ENCODE results near the gene ZNF516. TPM values are rescaled to one million over a fixed set of nuclear protein-coding genes. Genes with fewer than 3 reads are reported as not detected.

Gene ZNF516
- total and polyA plus RNA-seq, 2 of the 13 experiments (the other 11 are each of a cell fraction or from before 2014, with no cell fraction given) = 16.6 to 18.7 TPM

GRCh38 chr18:76348267-76349066 lies 146.6 kb downstream of the ZNF516 start (continued):
- no peak for TF ChIP-seq ZNF503 (CRISPR knock-in tag; IDR thresholded peaks at IDR 0.05)
- TF ChIP-seq, protein P1, sequence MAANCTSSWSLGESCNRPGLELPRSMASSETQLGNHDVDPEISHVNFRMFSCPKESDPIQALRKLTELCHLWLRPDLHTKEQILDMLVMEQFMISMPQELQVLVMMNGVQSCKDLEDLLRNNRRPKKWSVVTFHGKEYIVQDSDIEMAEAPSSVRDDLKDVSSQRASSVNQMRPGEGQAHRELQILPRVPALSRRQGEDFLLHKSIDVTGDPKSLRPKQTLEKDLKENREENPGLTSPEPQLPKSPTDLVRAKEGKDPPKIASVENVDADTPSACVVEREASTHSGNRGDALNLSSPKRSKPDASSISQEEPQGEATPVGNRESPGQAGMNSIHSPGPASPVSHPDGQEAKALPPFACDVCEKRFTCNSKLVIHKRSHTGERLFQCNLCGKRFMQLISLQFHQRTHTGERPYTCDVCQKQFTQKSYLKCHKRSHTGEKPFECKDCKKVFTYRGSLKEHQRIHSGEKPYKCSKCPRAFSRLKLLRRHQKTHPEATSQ (CRISPR knock-in tag; IDR thresholded peaks at IDR 0.05; ENCODE audit: borderline replicate concordance) = no peak
- no peak for TF ChIP-seq HMGA1 (CRISPR knock-in tag; conservative IDR thresholded peaks at IDR 0.05)
- TF ChIP-seq, protein P2, sequence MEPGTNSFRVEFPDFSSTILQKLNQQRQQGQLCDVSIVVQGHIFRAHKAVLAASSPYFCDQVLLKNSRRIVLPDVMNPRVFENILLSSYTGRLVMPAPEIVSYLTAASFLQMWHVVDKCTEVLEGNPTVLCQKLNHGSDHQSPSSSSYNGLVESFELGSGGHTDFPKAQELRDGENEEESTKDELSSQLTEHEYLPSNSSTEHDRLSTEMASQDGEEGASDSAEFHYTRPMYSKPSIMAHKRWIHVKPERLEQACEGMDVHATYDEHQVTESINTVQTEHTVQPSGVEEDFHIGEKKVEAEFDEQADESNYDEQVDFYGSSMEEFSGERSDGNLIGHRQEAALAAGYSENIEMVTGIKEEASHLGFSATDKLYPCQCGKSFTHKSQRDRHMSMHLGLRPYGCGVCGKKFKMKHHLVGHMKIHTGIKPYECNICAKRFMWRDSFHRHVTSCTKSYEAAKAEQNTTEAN (CRISPR knock-in tag; conservative IDR thresholded peaks at IDR 0.05) = no peak
- TF ChIP-seq, protein P3, sequence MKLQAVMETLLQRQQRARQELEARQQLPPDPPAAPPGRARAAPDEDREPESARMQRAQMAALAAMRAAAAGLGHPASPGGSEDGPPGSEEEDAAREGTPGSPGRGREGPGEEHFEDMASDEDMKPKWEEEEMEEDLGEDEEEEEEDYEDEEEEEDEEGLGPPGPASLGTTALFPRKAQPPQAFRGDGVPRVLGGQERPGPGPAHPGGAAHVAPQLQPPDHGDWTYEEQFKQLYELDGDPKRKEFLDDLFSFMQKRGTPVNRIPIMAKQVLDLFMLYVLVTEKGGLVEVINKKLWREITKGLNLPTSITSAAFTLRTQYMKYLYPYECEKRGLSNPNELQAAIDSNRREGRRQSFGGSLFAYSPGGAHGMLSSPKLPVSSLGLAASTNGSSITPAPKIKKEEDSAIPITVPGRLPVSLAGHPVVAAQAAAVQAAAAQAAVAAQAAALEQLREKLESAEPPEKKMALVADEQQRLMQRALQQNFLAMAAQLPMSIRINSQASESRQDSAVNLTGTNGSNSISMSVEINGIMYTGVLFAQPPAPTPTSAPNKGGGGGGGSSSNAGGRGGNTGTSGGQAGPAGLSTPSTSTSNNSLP (IDR thresholded peaks at IDR 0.05; ENCODE audit: low read depth, low read length) = 0 out of 2 replicates have a peak, but pooled peaks have one; percentile 29
- TF ChIP-seq TSC22D2 (CRISPR knock-in tag; IDR thresholded peaks at IDR 0.05; ENCODE audit: borderline replicate concordance) = no peak
- no peak; the same call in 1 of the 2 replicates for TF ChIP-seq HNF4A (CRISPR knock-in tag; IDR thresholded peaks at IDR 0.05)
- TF ChIP-seq MAX (IDR thresholded peaks at IDR 0.05) = 0 out of 2 replicates have a peak, but pooled peaks have one; percentile 29
- TF ChIP-seq ONECUT2 (CRISPR knock-in tag; IDR thresholded peaks at IDR 0.05) = no peak
- no peak; the same call in 1 of the 2 replicates for TF ChIP-seq ZNF501 (CRISPR knock-in tag; IDR thresholded peaks at IDR 0.05)
- no peak for TF ChIP-seq NFKB2 (CRISPR knock-in tag; IDR thresholded peaks at IDR 0.05; ENCODE audit: borderline replicate concordance)
- TF ChIP-seq, protein P4, sequence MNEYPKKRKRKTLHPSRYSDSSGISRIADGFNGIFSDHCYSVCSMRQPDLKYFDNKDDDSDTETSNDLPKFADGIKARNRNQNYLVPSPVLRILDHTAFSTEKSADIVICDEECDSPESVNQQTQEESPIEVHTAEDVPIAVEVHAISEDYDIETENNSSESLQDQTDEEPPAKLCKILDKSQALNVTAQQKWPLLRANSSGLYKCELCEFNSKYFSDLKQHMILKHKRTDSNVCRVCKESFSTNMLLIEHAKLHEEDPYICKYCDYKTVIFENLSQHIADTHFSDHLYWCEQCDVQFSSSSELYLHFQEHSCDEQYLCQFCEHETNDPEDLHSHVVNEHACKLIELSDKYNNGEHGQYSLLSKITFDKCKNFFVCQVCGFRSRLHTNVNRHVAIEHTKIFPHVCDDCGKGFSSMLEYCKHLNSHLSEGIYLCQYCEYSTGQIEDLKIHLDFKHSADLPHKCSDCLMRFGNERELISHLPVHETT (CRISPR knock-in tag; conservative IDR thresholded peaks at IDR 0.05) = no peak
- no peak for TF ChIP-seq KLF16 (CRISPR knock-in tag; IDR thresholded peaks at IDR 0.05)
- no peak for TF ChIP-seq ZNF121 (CRISPR knock-in tag; IDR thresholded peaks at IDR 0.05)
- no peak for TF ChIP-seq TCF12 (IDR thresholded peaks at IDR 0.05)
- TF ChIP-seq TCF12 (CRISPR knock-in tag; IDR thresholded peaks at IDR 0.05) = no peak
- no peak for TF ChIP-seq SMAD3 (CRISPR knock-in tag; IDR thresholded peaks at IDR 0.05)
- TF ChIP-seq, protein P5, sequence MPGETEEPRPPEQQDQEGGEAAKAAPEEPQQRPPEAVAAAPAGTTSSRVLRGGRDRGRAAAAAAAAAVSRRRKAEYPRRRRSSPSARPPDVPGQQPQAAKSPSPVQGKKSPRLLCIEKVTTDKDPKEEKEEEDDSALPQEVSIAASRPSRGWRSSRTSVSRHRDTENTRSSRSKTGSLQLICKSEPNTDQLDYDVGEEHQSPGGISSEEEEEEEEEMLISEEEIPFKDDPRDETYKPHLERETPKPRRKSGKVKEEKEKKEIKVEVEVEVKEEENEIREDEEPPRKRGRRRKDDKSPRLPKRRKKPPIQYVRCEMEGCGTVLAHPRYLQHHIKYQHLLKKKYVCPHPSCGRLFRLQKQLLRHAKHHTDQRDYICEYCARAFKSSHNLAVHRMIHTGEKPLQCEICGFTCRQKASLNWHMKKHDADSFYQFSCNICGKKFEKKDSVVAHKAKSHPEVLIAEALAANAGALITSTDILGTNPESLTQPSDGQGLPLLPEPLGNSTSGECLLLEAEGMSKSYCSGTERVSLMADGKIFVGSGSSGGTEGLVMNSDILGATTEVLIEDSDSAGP (CRISPR knock-in tag; IDR thresholded peaks at IDR 0.05; ENCODE audit: borderline replicate concordance) = peak; percentile 73; the same call in 1 of the 2 replicates
- TF ChIP-seq ZNF883 (CRISPR knock-in tag; IDR thresholded peaks at IDR 0.05; ENCODE audit: not compliant biosample characterization) = peak; percentile 39
